ENCODE measurements around the gene ADAP1. TPM values are rescaled to one million over a fixed set of nuclear protein-coding genes. Genes with fewer than 3 reads are reported as not detected.

The ADAP1 gene
- total RNA-seq, 4 donors from 2014 or later, result 9.1 to 18.8 (median 9.9) TPM

DNA sequence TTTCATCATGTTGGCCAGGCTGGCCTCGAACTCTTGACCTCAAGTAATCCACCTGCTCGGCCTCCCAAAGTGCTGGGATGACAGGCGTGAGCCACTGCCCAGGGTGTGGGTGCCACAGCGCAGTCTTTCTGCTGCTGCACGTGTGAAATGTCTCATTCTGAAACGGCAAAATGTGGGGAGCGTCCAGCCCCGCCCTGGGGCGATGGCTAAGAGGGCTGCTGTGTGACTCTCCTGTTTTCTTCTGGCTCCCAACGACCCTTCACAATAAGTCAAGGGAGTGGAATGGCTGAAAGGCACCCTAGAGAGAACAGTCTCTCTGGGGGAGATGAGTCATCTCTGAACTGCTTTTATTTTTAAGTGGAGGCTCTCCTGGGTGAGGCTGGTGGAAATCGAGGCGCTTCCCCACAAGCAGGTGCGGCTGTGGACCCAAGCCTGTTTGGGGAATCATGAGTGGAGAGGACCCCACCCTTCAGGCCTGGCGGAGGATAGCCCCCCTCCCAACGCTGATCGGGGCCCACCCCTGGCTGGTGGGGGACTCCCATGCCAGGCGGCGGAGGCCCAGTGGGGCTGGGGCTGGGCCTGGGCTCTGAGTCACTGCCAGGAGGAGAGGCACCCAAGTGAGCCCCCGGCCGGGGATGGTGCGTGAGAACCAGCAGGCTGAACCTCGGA lies 18.0 kb downstream of the ADAP1 start:
- no peak overlapping the region for H3K4me3 ChIP-seq (ENCODE audit: low read depth, poor library complexity, severe bottlenecking)
- 55 to 58% methylated on average over 14 to 18 of the region's 22 CpGs for WGBS, 2 donors
- intact Hi-C loops (cut with DNase I; ENCODE audit: low total_unique reads), result no loop called here
- no peak for TF ChIP-seq POLR2A (IDR thresholded peaks at IDR 0.05)
- TF ChIP-seq, protein P1, sequence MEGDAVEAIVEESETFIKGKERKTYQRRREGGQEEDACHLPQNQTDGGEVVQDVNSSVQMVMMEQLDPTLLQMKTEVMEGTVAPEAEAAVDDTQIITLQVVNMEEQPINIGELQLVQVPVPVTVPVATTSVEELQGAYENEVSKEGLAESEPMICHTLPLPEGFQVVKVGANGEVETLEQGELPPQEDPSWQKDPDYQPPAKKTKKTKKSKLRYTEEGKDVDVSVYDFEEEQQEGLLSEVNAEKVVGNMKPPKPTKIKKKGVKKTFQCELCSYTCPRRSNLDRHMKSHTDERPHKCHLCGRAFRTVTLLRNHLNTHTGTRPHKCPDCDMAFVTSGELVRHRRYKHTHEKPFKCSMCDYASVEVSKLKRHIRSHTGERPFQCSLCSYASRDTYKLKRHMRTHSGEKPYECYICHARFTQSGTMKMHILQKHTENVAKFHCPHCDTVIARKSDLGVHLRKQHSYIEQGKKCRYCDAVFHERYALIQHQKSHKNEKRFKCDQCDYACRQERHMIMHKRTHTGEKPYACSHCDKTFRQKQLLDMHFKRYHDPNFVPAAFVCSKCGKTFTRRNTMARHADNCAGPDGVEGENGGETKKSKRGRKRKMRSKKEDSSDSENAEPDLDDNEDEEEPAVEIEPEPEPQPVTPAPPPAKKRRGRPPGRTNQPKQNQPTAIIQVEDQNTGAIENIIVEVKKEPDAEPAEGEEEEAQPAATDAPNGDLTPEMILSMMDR (IDR thresholded peaks at IDR 0.05), result no peak
- no peak for DNase-seq (ENCODE audit: low spot score in 2 of 2)

DNA sequence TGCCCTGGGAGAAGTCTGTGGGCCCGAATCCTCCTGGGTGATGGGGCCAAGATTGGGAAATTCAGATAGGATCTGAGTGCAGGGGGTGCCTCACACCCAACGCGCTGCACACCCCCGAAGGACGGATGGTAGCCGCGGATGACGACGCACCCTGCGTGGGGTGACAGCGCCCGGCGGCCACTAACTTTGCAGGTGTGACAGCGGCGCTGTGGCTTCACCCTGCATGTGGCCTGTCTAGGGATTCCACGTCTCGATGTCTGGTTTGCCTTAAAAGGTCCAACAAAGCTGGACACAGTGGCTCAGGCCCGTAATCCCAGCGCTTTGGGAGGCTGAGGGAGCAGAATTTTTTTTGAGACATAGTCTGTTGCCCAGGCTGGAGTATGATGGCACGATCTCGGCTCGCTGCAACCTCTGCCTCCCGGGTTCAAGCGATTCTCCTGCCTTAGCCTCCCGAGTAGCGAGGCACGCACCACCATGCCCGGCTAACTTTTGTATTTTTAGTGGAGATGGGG lies 18.6 kb downstream of the ADAP1 start:
- no peak for DNase-seq (ENCODE audit: low spot score in 2 of 2)
- no peak overlapping the region for H3K4me3 ChIP-seq (ENCODE audit: low read depth, poor library complexity, severe bottlenecking)
- intact Hi-C loops (cut with DNase I; ENCODE audit: low total_unique reads), result no loop called here
- no peak for TF ChIP-seq POLR2A (IDR thresholded peaks at IDR 0.05)
- TF ChIP-seq, protein P1 (IDR thresholded peaks at IDR 0.05), result no peak
- WGBS, 2 donors, result 88 to 89% methylated on average over 28 of the region's 28 CpGs

DNA sequence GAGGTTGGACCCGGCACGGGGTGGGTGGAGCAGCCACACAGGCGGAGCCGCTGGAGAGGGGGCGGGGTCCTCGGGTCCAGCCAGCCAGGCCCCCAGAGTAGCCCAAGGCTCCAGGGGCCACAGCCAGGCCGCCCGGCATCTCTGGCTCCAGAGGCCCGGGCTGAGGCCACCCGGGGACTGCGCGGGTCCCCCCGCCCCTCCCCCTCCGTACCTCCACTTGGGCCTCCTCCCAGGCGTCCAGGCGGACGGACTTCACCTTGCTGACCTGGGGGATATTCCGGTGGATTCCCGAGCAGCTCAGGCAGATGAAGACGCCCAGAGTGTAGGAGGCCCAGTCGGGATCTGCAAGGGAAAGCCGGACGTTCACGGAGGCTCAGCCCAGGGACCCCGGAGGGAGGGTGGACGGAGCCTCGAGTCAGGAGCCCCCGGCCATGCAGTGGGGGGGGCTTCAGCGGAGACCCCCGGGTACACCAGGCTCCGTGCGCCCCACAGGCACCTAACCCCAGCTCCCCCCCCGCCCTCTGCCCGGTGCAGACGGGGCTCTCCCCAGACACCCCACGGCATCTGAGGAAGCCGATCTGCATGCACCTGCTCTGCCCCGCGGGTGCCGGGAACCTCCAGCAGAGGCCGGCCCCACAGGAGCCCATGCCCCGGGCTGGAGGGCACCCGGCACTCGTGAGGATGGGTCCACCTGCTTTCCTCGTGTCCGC lies 19.2 kb downstream of the ADAP1 start:
- WGBS, 2 donors, result 79 to 84% methylated on average over 36 of the region's 46 CpGs
- TF ChIP-seq, protein P1 (IDR thresholded peaks at IDR 0.05), result no peak
- TF ChIP-seq POLR2A (IDR thresholded peaks at IDR 0.05), result no peak
- H3K4me3 ChIP-seq (ENCODE audit: low read depth, poor library complexity, severe bottlenecking), result no peak overlapping the region
- intact Hi-C loops (cut with DNase I; ENCODE audit: low total_unique reads), result no loop called here
- no peak for DNase-seq (ENCODE audit: low spot score in 2 of 2)

DNA sequence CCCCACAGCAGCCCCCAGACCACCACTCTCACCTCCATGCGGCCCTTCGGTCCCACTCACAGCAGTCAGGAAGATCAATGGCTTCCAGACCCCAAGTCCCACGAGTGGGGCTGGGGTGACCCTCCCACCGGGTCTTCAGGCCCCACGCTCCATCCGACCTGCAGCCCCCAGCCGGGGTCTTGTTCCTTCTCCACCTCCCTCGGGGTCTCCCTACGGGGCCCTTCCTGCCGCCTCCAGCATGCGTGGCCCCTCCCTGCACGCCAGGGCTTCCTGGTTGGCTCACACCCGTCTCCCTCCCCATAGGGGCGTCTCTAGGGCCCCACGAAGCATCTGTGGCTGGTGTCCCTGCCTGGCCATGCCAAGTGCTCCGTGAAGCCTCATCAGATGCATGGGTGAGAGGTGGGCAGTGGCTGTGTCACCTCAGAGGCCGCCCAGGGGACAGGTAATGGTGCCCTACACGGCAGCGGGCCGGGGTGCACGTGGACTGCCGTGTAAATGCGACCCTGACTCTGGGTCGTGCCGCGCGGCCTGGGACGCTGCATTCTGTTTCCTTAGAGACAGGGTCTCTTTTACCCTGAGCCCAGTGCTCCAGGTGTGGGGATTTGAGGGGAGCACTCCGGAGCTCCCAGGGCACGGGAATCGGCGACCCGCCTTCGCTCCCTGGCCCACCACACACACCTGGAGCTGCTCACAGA lies 19.9 kb downstream of the ADAP1 start:
- TF ChIP-seq, protein P1 (IDR thresholded peaks at IDR 0.05), result no peak
- no peak for TF ChIP-seq POLR2A (IDR thresholded peaks at IDR 0.05)
- WGBS, 2 donors, result 74 to 84% methylated on average over 22 to 29 of the region's 34 CpGs
- intact Hi-C loops (cut with DNase I; ENCODE audit: low total_unique reads), result no loop called here
- H3K4me3 ChIP-seq (ENCODE audit: low read depth, poor library complexity, severe bottlenecking), result no peak overlapping the region
- no peak for DNase-seq (ENCODE audit: low spot score in 2 of 2)

DNA sequence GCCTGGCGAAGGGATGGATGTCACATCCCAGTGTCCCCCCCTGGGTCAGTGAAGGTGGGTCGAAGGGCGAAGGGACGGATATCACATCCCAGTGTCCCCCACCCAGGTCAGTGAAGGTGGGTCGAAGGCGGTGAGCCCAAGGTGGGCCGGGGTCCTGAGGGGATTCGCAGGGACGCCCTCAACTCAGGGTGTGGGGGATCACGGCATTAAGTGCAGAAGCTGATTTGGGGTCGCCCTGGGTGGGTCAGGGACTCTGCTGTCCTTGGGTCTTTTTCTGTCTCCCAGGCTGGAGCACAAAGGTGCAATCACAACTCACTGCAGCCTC lies 21.9 kb downstream of the ADAP1 start:
- 93 to 95% methylated on average over 11 of the region's 11 CpGs for WGBS, 2 donors
- intact Hi-C loops (cut with DNase I; ENCODE audit: low total_unique reads), result no loop called here
- no peak for TF ChIP-seq POLR2A (IDR thresholded peaks at IDR 0.05)
- TF ChIP-seq, protein P1 (IDR thresholded peaks at IDR 0.05), result no peak
- H3K4me3 ChIP-seq (ENCODE audit: low read depth, poor library complexity, severe bottlenecking), result no peak overlapping the region
- no peak for DNase-seq (ENCODE audit: low spot score in 2 of 2)

Data from lower leg skin (tissue), 4 donors.